T-helper 2 cell treated with Interferon-gamma antibody and Interleukin-4, amounts not matched to agents 100 ng/mL and 5 ng/mL, for 36 hours (primary cell): ENCODE data around the gene AGTR1. TPM values are rescaled to one million over a fixed set of nuclear protein-coding genes. Genes with fewer than 3 reads are reported as not detected.
"Not testable (repeated sequence)": the region's sequence is repeated elsewhere in the genome, so short reads cannot be mapped to it uniquely, and the experiment has no call there.

ENCODE experiments used
- intact Hi-C: fragments of 100-400 bp; cut with micrococcal nuclease; formaldehyde crosslinking; loops from one replicate; pipeline ENCODE4 v1.15.1; 2023
- total RNA-seq: library from RNA; stranded (reverse); gene quantifications from 2 replicates; pipeline ENCODE4 v1.2.3, GENCODE V29; 2022

AGTR1 gene
- total RNA-seq, 1 donor from 2014 or later: not detected

DNA sequence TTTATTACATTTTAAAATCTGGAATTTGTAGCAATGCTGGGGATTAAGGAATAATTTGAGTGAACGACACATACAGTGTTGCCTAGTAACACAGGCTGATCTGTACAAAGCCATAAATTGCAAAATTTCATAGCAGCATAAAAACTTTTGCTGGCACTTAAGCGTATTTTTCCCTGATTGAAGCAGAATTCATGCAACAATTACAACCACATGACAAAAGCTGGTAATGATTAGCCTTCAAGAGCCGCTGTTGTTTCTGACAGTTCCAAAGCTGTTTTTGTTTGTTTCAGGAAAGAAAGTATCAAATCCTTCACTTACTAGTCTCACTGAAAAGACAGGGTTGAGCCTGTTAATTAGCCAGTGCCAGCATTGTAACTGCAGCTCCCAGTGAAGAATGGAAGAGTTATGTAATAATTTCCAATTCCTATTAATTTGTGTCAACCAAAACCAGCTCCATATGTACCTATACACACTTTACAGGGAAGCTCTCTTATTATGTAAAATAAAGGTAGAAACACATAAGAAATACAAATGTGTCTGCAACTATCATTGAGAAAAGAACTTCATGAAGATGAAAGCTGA, 60.7 kb downstream of the AGTR1 start:
- intact Hi-C loops: no loop called here

- intact Hi-C loops: no loop called here
Measured at GRCh38 chr3:148759430-148759829, 61.7 kb downstream of the AGTR1 start.

GRCh38 chr3:148763156-148763680, 65.5 kb downstream of the AGTR1 start:
- intact Hi-C loops: no loop called here

DNA sequence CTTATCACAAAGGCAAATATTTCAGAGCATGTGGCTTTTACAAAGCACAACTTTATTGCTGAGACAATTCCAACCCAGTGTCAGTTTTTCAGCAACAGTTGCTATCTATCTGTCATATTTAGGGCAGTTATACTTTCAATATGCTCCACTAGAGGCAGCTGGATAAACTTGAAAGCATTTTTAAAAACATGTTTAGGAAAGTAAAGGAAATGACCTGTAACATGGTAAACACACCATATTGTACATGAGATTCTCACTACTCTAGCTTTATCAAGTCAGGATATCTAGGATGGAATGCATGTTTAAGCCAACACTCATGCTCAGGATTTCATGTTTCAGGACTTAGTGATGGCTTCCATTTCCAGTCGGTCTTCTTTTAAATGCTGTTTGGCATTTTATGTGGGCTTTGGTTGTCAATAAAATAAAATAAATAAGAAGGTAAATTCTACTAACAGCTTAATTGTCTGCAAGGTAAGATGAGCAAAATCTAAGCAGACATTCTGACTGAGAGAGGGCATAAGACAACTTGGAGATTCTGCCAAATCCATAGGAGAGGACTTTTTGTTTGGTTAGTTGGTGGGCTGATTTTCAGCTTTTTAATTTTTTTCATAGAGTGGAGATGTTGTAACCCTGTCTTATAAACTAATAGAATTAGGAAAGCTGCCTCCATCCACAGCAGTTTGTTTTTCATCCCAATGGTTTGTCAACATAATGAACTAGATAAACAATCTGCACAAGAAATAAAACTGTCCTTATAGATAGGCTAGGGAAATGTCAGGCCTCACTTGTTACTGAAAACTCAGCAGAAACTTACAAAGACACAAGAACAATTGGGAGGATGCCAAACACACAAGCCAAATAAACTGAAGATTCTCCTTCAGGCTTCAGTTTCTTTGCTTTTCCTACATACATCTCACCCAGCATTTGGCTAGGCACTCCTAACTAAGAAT, 66.6 kb downstream of the AGTR1 start:
- intact Hi-C loops: no loop called here

DNA sequence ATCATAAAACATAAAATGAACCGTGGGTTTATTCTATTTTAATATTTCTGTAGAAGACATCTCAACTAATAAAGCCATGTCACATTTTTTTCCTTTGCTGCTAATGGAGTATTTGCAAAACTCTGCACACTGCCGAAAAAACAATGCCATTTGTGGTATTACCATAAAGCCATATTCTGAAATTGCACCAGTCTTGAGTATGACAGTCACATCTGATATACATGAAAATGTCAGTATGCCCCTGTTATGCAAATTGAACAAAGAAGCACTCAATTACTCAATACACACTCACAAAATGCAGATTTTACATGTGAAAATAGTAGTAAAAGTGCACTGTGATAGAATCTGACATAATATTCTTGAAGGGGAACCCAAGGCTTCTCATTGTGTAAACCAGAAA, 74.7 kb downstream of the AGTR1 start:
- intact Hi-C loops: no loop called here

DNA sequence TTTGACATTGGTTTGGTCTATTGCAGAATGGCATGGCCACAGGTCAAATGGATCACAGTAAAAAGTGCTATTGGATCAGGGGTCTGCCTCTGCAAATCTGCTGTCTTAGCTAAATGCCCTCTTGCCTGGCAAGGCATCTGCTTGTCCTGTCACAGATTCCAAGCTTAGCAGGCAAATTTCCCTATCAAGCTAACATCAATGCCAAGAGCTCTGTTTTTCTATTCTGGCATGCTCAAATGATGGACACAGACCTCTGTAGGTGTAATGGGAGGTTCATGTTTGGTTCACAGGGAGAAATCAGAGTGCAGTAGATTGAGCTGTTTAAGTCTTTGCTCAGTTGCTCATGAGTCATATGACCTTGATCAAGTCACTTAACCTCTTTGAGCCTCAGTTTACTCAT, 75.1 kb downstream of the AGTR1 start:
- intact Hi-C loops: no loop called here

DNA sequence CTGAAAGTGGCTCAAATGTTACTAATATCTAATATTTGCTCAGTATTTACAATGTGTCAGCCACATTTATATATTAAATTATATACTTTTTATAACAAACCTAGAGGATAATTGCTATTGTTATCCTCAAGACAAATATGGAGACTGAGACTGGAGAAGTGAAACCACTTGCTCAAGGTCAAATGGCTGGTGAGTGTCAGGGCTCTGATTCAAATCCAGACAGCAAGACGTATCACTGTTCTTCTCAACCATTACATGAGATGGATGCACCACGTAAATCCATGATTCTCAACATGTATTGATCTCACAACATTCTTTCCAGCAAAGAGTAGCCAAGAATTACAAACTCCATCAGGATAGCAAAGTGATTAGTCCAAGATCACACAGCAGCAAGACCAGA, 76.1 kb downstream of the AGTR1 start:
- intact Hi-C loops: no loop called here

- intact Hi-C loops: no loop called here
Measured at GRCh38 chr3:148778926-148779325, 81.2 kb downstream of the AGTR1 start.

- intact Hi-C loops: not testable (repeated sequence)
Measured at GRCh38 chr3:148785026-148785425, 87.3 kb downstream of the AGTR1 start.

GRCh38 chr3:148786159-148786558, 88.5 kb downstream of the AGTR1 start:
- intact Hi-C loops: not testable (repeated sequence)

- intact Hi-C loops: no loop called here
Measured at GRCh38 chr3:148789146-148789545, 91.4 kb downstream of the AGTR1 start.

- intact Hi-C loops: no loop called here
Measured at GRCh38 chr3:148789906-148790305, 92.2 kb downstream of the AGTR1 start.

GRCh38 chr3:148790370-148790769, 92.7 kb downstream of the AGTR1 start:
- intact Hi-C loops: no loop called here

DNA sequence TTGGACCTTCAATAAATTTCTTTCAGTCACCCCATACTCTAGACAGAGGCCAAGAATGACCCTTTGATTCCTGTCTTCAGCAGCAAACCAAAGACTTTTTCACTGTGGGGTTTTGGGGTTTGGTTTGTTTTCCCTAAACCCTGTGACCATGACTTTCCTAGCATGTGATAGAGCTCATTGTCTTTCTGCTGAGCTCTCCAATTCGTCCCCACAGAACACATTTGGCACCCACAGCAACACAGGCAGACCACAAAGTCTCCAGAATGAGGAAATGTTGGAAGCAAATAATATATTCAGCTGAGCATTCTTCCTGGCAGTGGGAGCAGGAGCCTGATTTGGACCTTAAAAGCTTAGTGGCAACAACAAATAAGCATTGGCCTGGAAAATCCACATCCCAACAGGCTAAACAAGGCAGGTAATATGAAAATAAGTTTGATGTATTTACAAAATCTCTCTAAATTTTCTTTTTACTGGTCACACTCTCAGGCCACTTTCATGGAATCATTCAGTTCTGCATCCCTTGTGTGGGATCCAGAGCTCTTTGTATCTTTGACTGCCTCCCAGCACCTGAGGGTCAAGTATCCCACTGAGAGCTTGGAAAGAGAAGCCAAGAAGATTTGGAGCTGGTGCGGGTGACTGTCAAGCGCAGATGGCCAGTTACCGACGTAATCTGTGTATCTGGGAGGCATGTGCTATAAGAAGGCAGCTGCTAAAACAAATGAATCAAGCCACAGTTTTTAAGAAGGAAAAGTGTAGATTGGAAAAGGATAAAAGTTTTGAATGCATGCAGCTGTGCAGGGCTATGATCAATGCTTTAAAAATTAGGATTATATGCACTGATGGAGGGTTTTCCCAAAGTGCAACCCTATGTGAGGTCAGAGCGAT, 93.4 kb downstream of the AGTR1 start:
- intact Hi-C loops: no loop called here

DNA sequence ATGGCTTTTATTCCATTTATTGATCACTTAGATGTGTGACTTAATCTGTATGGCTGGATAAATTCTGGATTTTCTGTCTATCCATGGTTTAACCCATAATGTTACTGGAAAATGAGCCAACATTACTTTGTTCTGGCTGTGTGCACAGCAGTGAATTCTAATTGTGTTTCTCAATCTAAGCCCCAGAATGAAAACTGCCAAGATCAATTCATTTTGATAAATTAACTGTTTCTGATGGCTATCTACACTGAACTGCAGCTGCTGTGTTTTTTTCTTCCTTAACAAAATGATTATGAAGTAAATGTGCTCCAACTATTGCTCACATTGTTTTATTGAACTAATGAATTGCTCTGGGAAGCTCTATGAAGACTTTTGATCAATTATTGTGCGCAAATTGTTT, 94.2 kb downstream of the AGTR1 start:
- intact Hi-C loops: no loop called here

- intact Hi-C loops: no loop called here
Measured at GRCh38 chr3:148792516-148792915, 94.8 kb downstream of the AGTR1 start.

Other genes starting within 250 kb of the AGTR1 start
- gene CPB1, start 129.9 kb downstream of the AGTR1 start, total RNA-seq: not detected in 2 replicates
- not detected in 2 replicates for gene CPA3, start 167.4 kb downstream of the AGTR1 start, total RNA-seq